Measurements from ENCODE around the gene ZBTB7C.

Gene ZBTB7C

GRCh38 chr18:48206887-48207286, 202.3 kb downstream of the ZBTB7C start:
- DNase-seq = no peak

- DNase-seq = no peak
Measured at GRCh38 chr18:48203961-48204666, 205.1 kb downstream of the ZBTB7C start.

- no peak for DNase-seq
Measured at GRCh38 chr18:48203288-48203945, 205.8 kb downstream of the ZBTB7C start.

GRCh38 chr18:48202350-48203260, 206.6 kb downstream of the ZBTB7C start:
- DNase-seq = no peak

GRCh38 chr18:48202006-48202348, 207.2 kb downstream of the ZBTB7C start:
- DNase-seq = no peak

- DNase-seq = no peak
Measured at GRCh38 chr18:48201337-48202005, 207.7 kb downstream of the ZBTB7C start.

- no peak for DNase-seq
Measured at GRCh38 chr18:48200631-48201336, 208.4 kb downstream of the ZBTB7C start.

GRCh38 chr18:48199399-48199798, 209.8 kb downstream of the ZBTB7C start:
- DNase-seq = no peak

GRCh38 chr18:48197819-48198218, 211.4 kb downstream of the ZBTB7C start:
- DNase-seq = no peak

GRCh38 chr18:48195787-48196186, 213.4 kb downstream of the ZBTB7C start:
- DNase-seq = no peak

GRCh38 chr18:48194591-48195181, 214.5 kb downstream of the ZBTB7C start:
- no peak for DNase-seq

- DNase-seq = no peak
Measured at GRCh38 chr18:48193521-48194492, 215.4 kb downstream of the ZBTB7C start.

GRCh38 chr18:48192542-48192941, 216.6 kb downstream of the ZBTB7C start:
- no peak for DNase-seq

GRCh38 chr18:48191494-48191893, 217.7 kb downstream of the ZBTB7C start:
- no peak for DNase-seq

GRCh38 chr18:48190994-48191393, 218.2 kb downstream of the ZBTB7C start:
- DNase-seq = no peak

GRCh38 chr18:48188609-48189008, 220.6 kb downstream of the ZBTB7C start:
- DNase-seq = no peak

GRCh38 chr18:48186861-48187260, 222.3 kb downstream of the ZBTB7C start:
- no peak for DNase-seq

- no peak for DNase-seq
Measured at GRCh38 chr18:48186131-48186766, 222.9 kb downstream of the ZBTB7C start.

GRCh38 chr18:48184118-48184517, 225.1 kb downstream of the ZBTB7C start:
- no peak for DNase-seq

- DNase-seq = no peak
Measured at GRCh38 chr18:48183613-48184012, 225.6 kb downstream of the ZBTB7C start.

Data from activated CD8-positive, alpha-beta memory T cell treated with anti-CD3 and anti-CD28 coated beads, Interleukin-2, amount 50 U/mL, for 4 hours (primary cell).